CD14-positive monocyte (primary cell): ENCODE data around the gene DGKQ. TPM values are rescaled to one million over a fixed set of nuclear protein-coding genes. Genes with fewer than 3 reads are reported as not detected.

Experiments used
- DNase-seq, 3 donors: peaks; one replicate each; pipeline ENCODE4 v3.0.0-alpha.2; 2011 to 2022
- H2AFZ ChIP-seq: 2 replicates; pipeline ENCODE4 v1.6.0; 2012; ENCODE audit warnings: mild to moderate bottlenecking, low read depth, low read length, inconsistent platforms; ENCODE audit not compliant: insufficient read depth, poor library complexity, severe bottlenecking
- H3K27ac ChIP-seq, 2 donors: 1 replicate in 1 of 2; 2 replicates in 1 of 2; pipeline ENCODE4 v1.5.1; 2012 to 2013; ENCODE audit warnings: low read length in 2 of 2, control low read depth in 1 of 2, inconsistent platforms in 1 of 2, low read depth in 1 of 2, mild to moderate bottlenecking in 1 of 2
- H3K27me3 ChIP-seq, 2 donors: one replicate each; pipeline versions ENCODE4 v1.6.0 to v1.6.1; 2011 to 2013; ENCODE audit warnings: low read length in 2 of 2; ENCODE audit not compliant: control insufficient read depth in 2 of 2, insufficient read depth in 2 of 2
- H3K36me3 ChIP-seq, 2 donors: replicated peaks in 1 of 2; 1 replicate in 1 of 2; 2 replicates in 1 of 2; pipeline versions ENCODE4 v1.5.1 to v1.6.1; 2012 to 2013; ENCODE audit warnings: low read length in 2 of 2, control low read depth in 1 of 2, inconsistent platforms in 1 of 2, mild to moderate bottlenecking in 1 of 2; ENCODE audit not compliant: insufficient read depth in 2 of 2, control insufficient read depth in 1 of 2
- H3K4me1 ChIP-seq, 2 donors: 1 replicate in 1 of 2; 2 replicates in 1 of 2; pipeline versions ENCODE4 v1.5.1 to v1.6.1; 2012 to 2013; ENCODE audit warnings: low read length in 2 of 2, control low read depth in 1 of 2, inconsistent platforms in 1 of 2, mild to moderate bottlenecking in 1 of 2, moderate library complexity in 1 of 2; ENCODE audit not compliant: insufficient read depth in 2 of 2, control insufficient read depth in 1 of 2
- H3K4me2 ChIP-seq: replicated peaks from 2 replicates; pipeline ENCODE3; 2012; ENCODE audit warnings: low read length, moderate library complexity, mild to moderate bottlenecking; ENCODE audit not compliant: poor library complexity, severe bottlenecking; ENCODE audit errors: extremely low read depth
- H3K4me3 ChIP-seq, 3 experiments: fragments of 200-600 bp in 1 of 3; sonication (generic) in 1 of 3; replicated peaks in 1 of 3; 1 replicate in 2 of 3; 2 replicates in 1 of 3; pipeline ENCODE4 v1.5.1; 2011 to 2013; ENCODE audit warnings: low read length in 3 of 3, mild to moderate bottlenecking in 3 of 3, control low read depth in 2 of 3, low read depth in 2 of 3, inconsistent platforms in 1 of 3, moderate library complexity in 1 of 3
- H3K79me2 ChIP-seq: 2 replicates; pipeline ENCODE4 v1.6.0; 2012; ENCODE audit warnings: mild to moderate bottlenecking, control low read depth, inconsistent platforms, low read length, moderate library complexity; ENCODE audit not compliant: insufficient read depth
- H3K9ac ChIP-seq: 2 replicates; pipeline ENCODE4 v1.6.0; 2017; ENCODE audit warnings: low read length, mild to moderate bottlenecking; ENCODE audit not compliant: insufficient read depth, poor library complexity, severe bottlenecking
- H3K9me3 ChIP-seq, 2 donors: replicated peaks in 1 of 2; 1 replicate in 1 of 2; 2 replicates in 1 of 2; pipeline versions ENCODE4 v1.5.1 to v1.6.1; 2012 to 2013; ENCODE audit warnings: low read length in 2 of 2, control low read depth in 1 of 2; ENCODE audit not compliant: control insufficient read depth in 1 of 2, insufficient read depth in 1 of 2
- H4K20me1 ChIP-seq: 2 replicates; pipeline ENCODE4 v1.6.0; 2012; ENCODE audit warnings: mild to moderate bottlenecking, low read length, control low read depth, moderate library complexity; ENCODE audit not compliant: insufficient read depth
- H3K27ac Mint-ChIP-seq, 7 donors: one replicate each; pipeline ENCODE4 v1.8.0; 2020; ENCODE audit warnings: mild to moderate bottlenecking in 7 of 7, mixed read lengths in 7 of 7, moderate library complexity in 6 of 7, inconsistent platforms in 2 of 7
- H3K27me3 Mint-ChIP-seq, 3 donors: one replicate each; pipeline ENCODE4 v1.8.0; 2021 to 2022; ENCODE audit warnings: low read depth in 3 of 3, mild to moderate bottlenecking in 3 of 3, mixed read lengths in 3 of 3, moderate library complexity in 3 of 3, inconsistent platforms in 1 of 3
- H3K36me3 Mint-ChIP-seq, 2 donors: one replicate each; pipeline ENCODE4 v1.8.0; 2020; ENCODE audit warnings: mixed read lengths in 2 of 2, inconsistent platforms in 1 of 2, mild to moderate bottlenecking in 1 of 2
- H3K4me1 Mint-ChIP-seq: one replicate; pipeline ENCODE4 v1.8.0; 2020; ENCODE audit warnings: mild to moderate bottlenecking, mixed read lengths
- H3K4me3 Mint-ChIP-seq, 2 donors: one replicate each; pipeline ENCODE4 v1.8.0; 2020; ENCODE audit warnings: mild to moderate bottlenecking in 2 of 2, mixed read lengths in 2 of 2, moderate library complexity in 1 of 2
- H3K9me3 Mint-ChIP-seq, 7 donors: one replicate each; pipeline ENCODE4 v1.8.0; 2020 to 2022; ENCODE audit warnings: mixed read lengths in 7 of 7, mild to moderate bottlenecking in 6 of 7, moderate library complexity in 6 of 7, inconsistent platforms in 2 of 7
- CTCF ChIP-seq: fragments of 200-600 bp; IDR thresholded peaks from one replicate; pipeline ENCODE4 v1.8.0; 2022; ENCODE audit warnings: antibody characterized with exemption, mild to moderate bottlenecking
- WGBS: methylation state at CpG from one replicate; pipeline ENCODE4 v1.1.5; 2013; ENCODE audit warnings: missing lambda C conversion rate; ENCODE audit not compliant: insufficient coverage; 5-methylcytosine and 5-hydroxymethylcytosine counted together
- intact Hi-C, 2 donors: fragments of 100-400 bp; cut with micrococcal nuclease; formaldehyde crosslinking; loops; one replicate each; pipeline versions ENCODE4 v1.15.0 to v1.15.1; 2023
- polyA plus RNA-seq, 3 donors: library from polyadenylated mRNA; depleted of rRNA in 1 of 3; unstranded in 2 of 3; stranded (reverse) in 1 of 3; fragments of 300-500 nt in 2 of 3; fragments of >200 nt in 1 of 3; fragmentation: Illumina TruSeq in 2 of 3; gene quantifications; 1 replicate in 2 of 3; 2 replicates in 1 of 3; pipeline ENCODE4 v1.2.3, GENCODE V29; 2012 to 2021

Gene DGKQ
- polyA plus RNA-seq, 3 donors, result 0.58 to 23.1 (median 2.4) TPM

GRCh38 chr4:912548-913279 is 60.7 kb downstream of the DGKQ start:
- over 99% methylated on average over 16 of the region's 19 CpGs for WGBS
- H3K9me3 Mint-ChIP-seq, result peaks cover 0 to 3% (median 0%) of the 10 kb centered on the region in 7 donors
- Histone ChIP-seq H2AFZ (no peak overlapping the region), H3K4me3 (no peak overlapping the region), H3K79me2 (peaks cover 92% of the 10 kb centered on the region), H3K9ac (no peak overlapping the region), H3K9me3 (no peaks in the 10 kb centered on the region), H3K4me1 (peaks cover 23 to 25% of the 10 kb centered on the region in 2 donors), H3K4me2 (no peak overlapping the region), H3K27ac (no peak overlapping the region), H3K27me3 (no peaks in the 10 kb centered on the region), H4K20me1 (peaks cover 100% of the 10 kb centered on the region), H3K36me3 (peaks cover 53 to 59% of the 10 kb centered on the region in 2 donors)
- peaks cover 31% of the 10 kb centered on the region for H3K4me1 Mint-ChIP-seq
- no peak for DNase-seq
- H3K4me3 Mint-ChIP-seq, result no peak overlapping the region
- no peak for TF ChIP-seq CTCF
- H3K36me3 Mint-ChIP-seq, result peaks cover 45 to 59% of the 10 kb centered on the region in 2 donors
- peak overlapping the region in 1 of 7 donors; percentile 46 for H3K27ac Mint-ChIP-seq
- H3K27me3 Mint-ChIP-seq, result no peaks in the 10 kb centered on the region
- intact Hi-C loops, result no loop called here

GRCh38 chr4:911871-912490 is 61.4 kb downstream of the DGKQ start:
- DNase-seq, result no peak
- peaks cover 100% of the 10 kb centered on the region for H4K20me1 ChIP-seq
- no peak for TF ChIP-seq CTCF

More at GRCh38 chr4:911871-912490, 61.4 kb downstream of the DGKQ start:
- Histone ChIP-seq H2AFZ (no peak overlapping the region), H3K4me2 (no peak overlapping the region), H3K4me3 (no peak overlapping the region), H3K27ac (no peak overlapping the region), H3K36me3 (peaks cover 60 to 66% of the 10 kb centered on the region in 2 donors), H3K9ac (no peak overlapping the region), H3K4me1 (peaks cover 23 to 25% of the 10 kb centered on the region in 2 donors), H3K79me2 (peaks cover 92% of the 10 kb centered on the region), H3K9me3 (no peaks in the 10 kb centered on the region), H3K27me3 (no peaks in the 10 kb centered on the region)
- H3K27ac Mint-ChIP-seq, result peak overlapping the region in 1 of 7 donors; percentile 58
- no peaks in the 10 kb centered on the region for H3K27me3 Mint-ChIP-seq
- H3K4me1 Mint-ChIP-seq, result peaks cover 25% of the 10 kb centered on the region
- H3K36me3 Mint-ChIP-seq, result peaks cover 45 to 65% of the 10 kb centered on the region in 2 donors
- intact Hi-C loops, result no loop called here
- WGBS, result 97% methylated on average over 27 of the region's 29 CpGs
- peaks cover 0 to 3% (median 0%) of the 10 kb centered on the region in 7 donors for H3K9me3 Mint-ChIP-seq
- no peak overlapping the region for H3K4me3 Mint-ChIP-seq
